ENCODE data around the gene LGALS9. TPM values are rescaled to one million over a fixed set of nuclear protein-coding genes. Genes with fewer than 3 reads are reported as not detected.

LGALS9 gene
- total and polyA plus RNA-seq, 9 of the 15 experiments (the other 6 are each of a cell fraction or from before 2014, with no cell fraction given), result 0.45 to 6.9 (median 2.8) TPM

GRCh38 chr17:27596566-27597187 lies 34.3 kb upstream of the LGALS9 start (continued):
- TF ChIP-seq PBX2 (CRISPR knock-in tag; IDR thresholded peaks at IDR 0.05; ENCODE audit: low read depth), result no peak
- no peak for TF ChIP-seq PBX2 (tag; conservative IDR thresholded peaks at IDR 0.05; ENCODE audit: low read depth)
- TF ChIP-seq CC2D1A (IDR thresholded peaks at IDR 0.05), result no peak
- TF ChIP-seq POLR3G (IDR thresholded peaks at IDR 0.05; ENCODE audit: extremely low read depth, insufficient read length, insufficient replicate concordance), result no peak
- no peak for TF ChIP-seq CBX8 (IDR thresholded peaks at IDR 0.05; ENCODE audit: borderline replicate concordance, extremely low read depth, low read depth, low read length, poor library complexity, severe bottlenecking)
- no peak for TF ChIP-seq PURB (CRISPR knock-in tag; IDR thresholded peaks at IDR 0.05; ENCODE audit: low read depth)
- no peak for TF ChIP-seq TFE3 (CRISPR knock-in tag; IDR thresholded peaks at IDR 0.05)
- no peak for TF ChIP-seq PTBP1 (IDR thresholded peaks at IDR 0.05; ENCODE audit: low read depth, low read length)
